GM12801 (cell line): Measurements from ENCODE around the gene KRT4.

Experiments
- CTCF ChIP-seq: IDR thresholded peaks from one replicate; pipeline ENCODE4 v1.5.1; 2011; ENCODE audit warnings: control low read depth; ENCODE audit not compliant: insufficient read length; ENCODE audit errors: extremely low read depth

The KRT4 gene

GRCh38 chr12:52790427-52791270 lies 23.3 kb downstream of the KRT4 start:
- TF ChIP-seq CTCF, result no peak

GRCh38 chr12:52789637-52790426 lies 24.1 kb downstream of the KRT4 start:
- TF ChIP-seq CTCF, result no peak

- no peak for TF ChIP-seq CTCF
Measured at GRCh38 chr12:52788876-52789636, 24.9 kb downstream of the KRT4 start.

GRCh38 chr12:52788192-52788875 lies 25.6 kb downstream of the KRT4 start:
- no peak for TF ChIP-seq CTCF

GRCh38 chr12:52787324-52788191 lies 26.4 kb downstream of the KRT4 start:
- no peak for TF ChIP-seq CTCF

- no peak for TF ChIP-seq CTCF
Measured at GRCh38 chr12:52784909-52785308, 29.0 kb downstream of the KRT4 start.
